Islet precursor cell (in vitro differentiated cells): ENCODE data around the gene RBMS2.
A peak's percentile ranks its signal among the peaks of the same experiment; 100 is the strongest.

ENCODE experiments used
- DNase-seq: peaks from one replicate; pipeline ENCODE4 v3.0.0-alpha.2; 2018

RBMS2 gene

DNA sequence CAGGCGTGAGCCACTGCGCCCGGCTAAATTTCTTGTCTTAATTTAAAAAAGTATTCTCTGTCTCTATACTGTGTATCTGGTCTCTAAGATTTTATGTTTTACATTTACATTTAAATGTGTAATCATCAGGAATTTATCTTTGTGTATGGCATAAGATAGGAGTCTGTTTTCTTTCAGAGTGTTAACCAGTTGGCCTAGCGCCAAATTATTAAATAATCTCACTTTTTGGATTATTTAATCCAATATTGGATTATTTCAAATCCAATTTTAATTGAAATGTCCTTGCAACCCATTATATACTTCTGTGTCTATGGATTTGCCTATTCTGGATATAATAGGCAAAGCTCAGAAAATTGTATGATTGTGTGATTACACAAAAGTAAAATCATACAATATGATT, 63.5 kb downstream of the RBMS2 start:
- no peak for DNase-seq

- DNase-seq = no peak
These were observed 68.2 kb downstream of the RBMS2 start for GRCh38 chr12:56589783-56590182.

DNA sequence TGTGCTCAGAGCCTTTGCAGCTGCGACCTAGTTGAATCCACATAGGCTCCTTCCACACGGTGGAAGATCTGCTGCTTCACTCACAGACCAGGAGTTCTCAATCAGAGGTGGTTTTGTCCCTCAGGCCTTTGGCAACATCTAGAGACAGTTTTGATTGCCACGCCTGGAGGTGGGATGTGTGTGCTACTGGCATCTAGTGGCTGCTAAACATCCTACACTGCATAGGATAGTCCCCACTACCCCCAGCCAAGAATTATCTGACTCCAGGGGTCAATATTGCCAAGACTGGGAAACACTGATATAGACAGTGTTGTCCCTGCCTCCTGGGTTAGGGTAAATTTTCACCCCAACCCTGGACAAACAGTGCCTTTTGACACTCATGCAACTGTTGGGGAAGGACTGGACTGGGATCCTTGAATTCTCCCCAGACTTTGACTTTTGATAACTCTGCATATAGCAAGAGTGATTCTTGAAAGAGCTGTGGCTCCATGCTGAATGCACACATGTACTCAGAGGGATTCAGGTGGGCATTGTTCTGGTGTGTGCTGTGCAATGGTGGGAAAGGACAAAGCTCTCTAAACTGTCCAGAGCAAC, 68.7 kb downstream of the RBMS2 start:
- DNase-seq = peak; percentile 78

DNA sequence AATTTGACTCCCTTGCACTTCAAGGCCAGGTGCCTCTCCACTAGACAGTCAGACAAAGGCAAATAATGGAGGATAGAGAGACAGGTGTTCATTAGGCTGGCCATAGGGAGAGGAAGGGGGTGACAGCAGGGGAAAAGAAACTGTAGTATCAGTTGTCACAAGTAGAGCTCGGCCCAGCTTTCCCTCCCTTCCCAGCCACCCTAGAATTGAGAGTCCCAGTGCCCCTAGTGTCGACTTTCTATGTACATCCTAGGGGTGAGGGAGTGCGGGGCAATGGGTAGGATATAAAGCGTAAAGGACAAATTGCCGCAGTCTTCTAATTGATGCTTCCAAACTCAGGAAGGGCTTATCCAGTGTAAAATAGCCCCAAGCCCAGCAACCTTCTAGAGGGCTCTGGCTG, 69.5 kb downstream of the RBMS2 start:
- DNase-seq = no peak

DNA sequence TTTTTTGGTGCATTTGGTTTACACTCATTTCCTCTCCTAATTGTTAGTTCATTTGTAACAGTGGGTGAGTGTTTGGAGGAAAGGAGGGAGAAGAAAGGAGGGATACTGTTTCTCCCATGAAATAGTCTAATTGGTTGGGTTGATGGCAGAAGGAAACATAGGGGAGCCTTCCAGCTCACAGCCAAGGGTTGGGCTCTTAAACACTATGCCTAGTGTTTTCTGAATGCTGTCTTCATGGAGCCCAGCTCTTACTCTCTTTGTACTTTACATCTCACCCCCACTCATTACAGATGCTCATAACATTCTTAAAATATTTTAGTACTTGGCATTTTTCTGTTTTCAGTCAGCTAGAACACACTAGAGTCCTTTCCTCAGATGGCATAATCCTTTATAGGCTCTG, 70.3 kb downstream of the RBMS2 start:
- DNase-seq = no peak

DNA sequence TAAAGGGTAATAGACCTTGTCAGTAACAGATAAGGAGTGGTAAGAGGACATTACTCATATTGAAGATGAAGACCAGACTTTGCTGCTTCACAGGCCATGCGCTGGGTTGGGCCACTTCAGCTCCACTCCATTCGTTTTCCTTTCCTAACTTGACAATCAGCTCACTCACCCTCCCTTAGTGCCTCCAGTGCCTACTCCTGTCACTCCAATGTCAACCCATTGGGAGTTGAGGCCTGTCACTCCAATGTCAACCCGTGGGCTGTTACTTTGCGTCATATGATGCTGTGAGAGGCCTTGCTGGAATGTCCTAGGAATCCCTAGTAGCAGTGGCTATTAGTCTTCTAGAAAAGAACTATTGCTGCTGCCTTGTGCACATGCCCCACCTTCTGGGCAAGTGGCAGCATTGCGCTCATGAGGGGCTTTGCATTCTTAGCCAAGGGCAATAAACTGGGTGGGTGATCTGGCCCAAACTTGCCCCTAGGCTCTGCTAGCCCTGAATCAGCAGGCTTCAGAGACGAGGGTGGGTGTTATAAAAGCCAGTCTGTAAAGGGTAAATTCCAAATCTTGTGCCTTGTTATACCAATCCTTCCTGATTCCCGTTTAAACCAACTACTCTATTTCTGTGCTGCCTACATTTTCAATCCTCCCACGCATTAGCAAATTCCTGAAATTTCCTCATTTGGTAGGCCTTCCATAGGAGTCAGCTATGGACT, 72.4 kb downstream of the RBMS2 start:
- peak; percentile 98 for DNase-seq

DNA sequence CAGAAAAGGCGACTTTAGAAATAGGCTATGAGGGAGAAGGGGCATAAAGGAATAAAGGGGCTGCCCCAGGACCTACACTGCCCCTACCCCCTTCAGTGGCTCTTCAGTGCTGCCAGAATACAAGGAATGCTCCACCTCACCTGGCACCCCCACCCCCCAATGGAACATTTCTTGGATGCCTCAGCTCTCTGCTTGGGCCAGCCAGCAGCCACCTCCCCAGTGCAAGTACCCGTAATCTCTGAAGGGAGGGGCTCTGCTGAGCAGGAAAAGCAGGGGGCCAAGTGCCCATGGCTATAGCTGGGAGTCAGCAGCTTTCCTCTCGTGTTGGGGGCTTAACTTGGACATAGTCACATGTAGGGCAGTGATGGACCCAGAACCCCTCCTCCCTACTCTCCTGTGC, 75.2 kb downstream of the RBMS2 start:
- DNase-seq = no peak

GRCh38 chr12:56599041-56599440, 77.4 kb downstream of the RBMS2 start:
- DNase-seq = no peak

DNA sequence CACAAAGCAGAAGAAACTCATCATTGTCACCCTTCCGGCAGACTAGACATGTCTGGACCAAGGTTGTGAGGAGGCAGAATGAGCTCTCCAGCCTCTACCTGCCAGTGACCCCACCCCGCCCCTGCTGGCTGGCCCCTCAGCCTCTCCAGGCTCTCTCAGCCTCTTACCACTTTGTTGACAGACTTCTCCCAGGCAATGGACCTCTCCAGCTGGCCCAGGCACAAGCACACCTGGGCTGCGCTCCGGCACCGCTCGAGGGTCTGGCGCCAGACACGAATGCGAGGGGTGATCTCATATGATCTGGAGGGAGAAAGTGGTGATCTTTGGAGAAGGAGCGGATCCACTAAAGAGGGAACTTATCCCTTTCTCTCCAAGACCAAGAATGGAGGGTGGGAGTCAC, 78.2 kb downstream of the RBMS2 start:
- no peak for DNase-seq

GRCh38 chr12:56600753-56601152, 79.1 kb downstream of the RBMS2 start:
- DNase-seq = no peak

GRCh38 chr12:56601503-56601902, 79.9 kb downstream of the RBMS2 start:
- DNase-seq = peak; percentile 74

- no peak for DNase-seq
These were observed 80.6 kb downstream of the RBMS2 start for GRCh38 chr12:56602239-56602638.

GRCh38 chr12:56604355-56604754, 82.7 kb downstream of the RBMS2 start:
- no peak for DNase-seq

- DNase-seq = no peak
These were observed 93.0 kb downstream of the RBMS2 start for GRCh38 chr12:56614627-56615026.

DNA sequence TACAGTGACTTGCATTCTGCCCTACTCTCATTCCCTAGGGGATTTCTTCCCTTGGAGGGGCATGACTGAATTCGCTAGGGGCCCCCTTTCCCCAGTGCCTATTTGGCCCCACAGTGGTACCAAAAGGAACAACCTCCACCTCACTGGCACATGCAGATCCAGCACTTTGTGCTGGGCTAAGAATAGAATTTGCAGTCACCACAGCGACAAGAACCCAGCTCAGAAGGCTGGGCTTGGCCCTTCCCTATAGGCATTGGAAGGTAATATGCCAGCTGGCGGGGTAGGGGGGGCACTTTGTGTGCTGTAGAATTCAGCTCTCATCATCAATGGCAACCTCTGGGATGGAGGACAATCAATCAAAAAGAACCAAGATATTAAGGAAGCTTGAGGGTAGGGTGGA, 94.6 kb downstream of the RBMS2 start:
- no peak for DNase-seq

- no peak for DNase-seq
These were observed 95.3 kb downstream of the RBMS2 start for GRCh38 chr12:56616925-56617324.

DNA sequence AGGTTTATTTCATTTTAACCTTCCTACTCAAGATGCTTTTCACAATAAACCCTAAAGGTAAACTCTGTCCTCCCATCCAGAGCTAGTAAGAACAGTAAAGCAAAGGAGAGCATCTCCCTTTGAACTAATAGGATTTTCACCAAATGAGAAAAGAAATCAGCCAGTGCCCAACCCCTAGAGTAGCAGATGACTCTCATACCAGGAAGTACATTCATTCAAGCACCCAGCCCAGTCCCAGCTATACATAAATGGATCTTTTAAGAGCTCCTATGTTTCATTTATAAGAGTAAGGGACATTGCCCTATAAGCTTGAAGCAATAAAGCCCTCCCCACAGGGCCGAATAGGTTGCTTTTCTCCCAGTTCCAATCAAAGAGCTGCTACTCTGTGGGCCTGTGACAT, 100.9 kb downstream of the RBMS2 start:
- no peak for DNase-seq

DNA sequence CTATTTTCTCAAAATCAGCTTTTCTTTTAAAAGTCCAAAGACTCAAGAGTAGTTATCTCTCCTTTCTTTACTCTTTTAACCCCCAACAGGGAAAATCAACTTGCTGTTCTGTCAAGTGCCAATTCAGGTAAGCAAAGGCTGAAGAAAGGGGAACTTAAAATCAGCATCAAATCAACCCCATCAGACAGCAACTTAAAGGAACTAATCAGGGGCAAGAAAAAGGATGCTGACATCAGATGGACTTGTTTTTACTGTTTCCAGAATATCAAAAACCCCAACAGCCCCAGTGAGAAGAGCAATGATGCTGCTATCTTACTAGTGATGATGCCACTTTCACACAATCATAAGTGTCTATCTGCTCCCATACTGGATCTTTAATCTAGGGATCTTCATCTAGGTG, 105.1 kb downstream of the RBMS2 start:
- DNase-seq = no peak

DNA sequence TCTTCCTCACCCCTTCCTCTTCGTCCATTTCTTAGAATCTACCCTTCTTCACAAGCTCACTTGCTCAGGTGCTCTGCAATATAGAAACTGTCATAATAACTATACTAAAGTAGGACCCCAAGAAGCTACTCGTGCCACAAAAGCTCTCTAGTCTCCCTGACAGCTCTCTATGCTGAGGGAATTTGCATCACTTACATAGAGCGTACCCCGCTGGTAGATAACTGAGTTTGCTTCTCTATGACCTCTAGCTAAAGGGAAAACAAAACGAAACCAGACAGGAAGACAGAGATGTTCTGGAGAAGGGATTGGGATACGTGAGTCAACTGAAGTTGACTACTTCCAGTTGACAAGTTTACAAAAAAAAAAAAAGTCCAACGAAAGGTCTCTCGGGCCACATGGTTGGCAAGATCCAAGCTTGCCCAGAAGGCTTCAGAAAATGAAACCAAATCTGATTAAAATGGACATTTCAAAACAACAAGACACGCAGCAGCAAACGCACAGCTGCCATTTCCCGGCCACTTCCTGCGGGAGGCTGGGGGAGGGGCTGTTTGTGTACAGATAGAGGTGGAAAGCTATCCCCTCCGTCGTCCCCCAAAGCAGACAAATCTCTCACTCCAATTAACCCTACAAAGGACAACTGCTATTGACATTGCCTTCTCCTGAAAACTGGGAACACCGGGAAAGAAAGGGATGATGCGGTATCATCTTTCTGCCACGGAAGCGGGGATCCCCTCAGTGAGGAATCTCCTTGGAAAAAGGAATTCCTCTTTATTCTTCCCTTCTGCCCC, 107.2 kb downstream of the RBMS2 start:
- peak; percentile 71 for DNase-seq

- peak; percentile 64 for DNase-seq
These were observed 108.0 kb downstream of the RBMS2 start for GRCh38 chr12:56629459-56630179.

DNA sequence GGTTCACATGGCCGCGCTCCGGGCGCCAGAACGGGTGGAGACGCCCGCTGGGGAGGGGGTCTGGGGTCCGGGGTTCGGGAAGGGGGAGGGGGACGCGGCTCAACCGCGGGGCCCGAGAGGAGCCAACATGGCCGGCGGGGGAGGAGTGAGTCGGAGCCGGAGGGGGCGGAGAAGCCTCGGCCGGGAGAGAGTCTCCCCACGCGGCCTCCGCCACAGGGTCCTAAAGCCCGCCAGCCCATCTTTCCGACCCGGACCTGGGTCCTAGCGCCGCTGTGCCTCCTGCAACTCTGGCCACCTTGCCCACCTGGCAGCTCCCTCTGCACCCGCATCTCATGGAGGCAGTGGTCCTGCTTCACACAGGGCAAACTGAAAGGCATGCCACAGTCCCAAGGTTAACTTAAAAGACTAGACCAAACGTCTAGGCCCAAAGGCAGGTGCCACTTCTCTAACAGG, 108.6 kb downstream of the RBMS2 start, which contains the start of gene BAZ2A:
Gene BAZ2A (minus strand): TSS at position 147 of the 453 bp plus-strand sequence. CDS start 12,796 bp downstream, outside the sequence.
- peak; percentile 95 for DNase-seq

DNA sequence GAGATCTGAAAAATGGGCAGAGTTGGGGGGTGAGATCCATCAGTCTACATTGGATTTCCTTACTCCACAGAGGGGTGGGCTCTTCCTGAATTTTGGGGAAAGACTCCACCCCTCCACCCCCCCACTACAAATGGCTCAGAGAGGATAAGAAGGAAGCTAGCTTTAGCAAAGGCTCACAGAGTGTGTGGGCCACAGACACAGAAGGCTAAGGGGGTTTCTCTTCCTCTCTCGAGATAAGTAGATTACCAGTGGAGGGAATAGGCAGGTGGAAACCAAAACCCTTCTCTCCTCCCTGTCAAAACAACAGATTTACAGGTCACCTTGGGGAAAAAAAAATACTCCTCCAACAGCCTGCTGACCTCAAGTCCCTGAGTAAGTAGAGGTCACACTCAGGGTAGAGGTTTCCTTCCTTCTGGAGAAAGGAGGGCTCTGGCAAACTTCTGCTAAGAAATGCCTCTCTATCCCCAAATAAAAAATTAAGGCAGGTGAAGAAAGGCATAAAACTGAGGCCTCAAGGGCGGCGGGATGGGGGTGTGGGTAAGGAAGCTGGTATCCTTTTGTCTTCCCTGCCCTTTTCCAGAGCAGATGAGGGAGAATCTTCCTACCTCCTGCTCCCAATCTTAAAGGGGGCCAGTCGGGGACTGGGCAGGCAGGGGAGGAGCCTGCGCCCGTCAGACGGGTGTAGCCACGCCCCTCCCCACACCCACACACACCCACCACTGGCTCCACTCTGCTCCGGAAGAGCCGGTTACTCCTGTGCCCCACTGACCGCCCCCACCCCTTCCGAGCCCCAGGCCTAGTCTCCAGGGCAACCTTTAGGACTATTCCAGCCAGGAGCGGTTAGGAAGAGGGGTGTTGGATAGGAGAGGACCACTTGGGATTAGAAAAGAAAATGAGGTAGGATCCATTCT, 110.4 kb downstream of the RBMS2 start:
- DNase-seq = peak; percentile 92
